ENCODE results near the gene ACAP1.
A peak's percentile ranks its signal among the peaks of the same experiment; 100 is the strongest.

Gene ACAP1

GRCh38 chr17:7312432-7313087 lies 23.8 kb upstream of the ACAP1 start:
- H3K27me3 ChIP-seq (ENCODE audit: control insufficient read depth, insufficient read depth, low read length, poor library complexity, severe bottlenecking): no peaks in the 10 kb centered on the region
- H3K4me3 ChIP-seq (ENCODE audit: insufficient read depth, low read depth, low read length): no peak overlapping the region
- WGBS, 2 experiments: 91 to 96% methylated on average over 7 of the region's 7 CpGs
- peaks cover 10% of the 10 kb centered on the region for H3K4me1 ChIP-seq (ENCODE audit: control insufficient read depth, insufficient read depth, low read length)
- H3K36me3 ChIP-seq (ENCODE audit: control insufficient read depth, insufficient read depth, low read length): peaks cover 45% of the 10 kb centered on the region
- H3K9me3 ChIP-seq (ENCODE audit: control insufficient read depth, low read length): no peaks in the 10 kb centered on the region
- H3K27ac ChIP-seq (ENCODE audit: insufficient read depth, low read depth, low read length, poor library complexity, severe bottlenecking): no peak overlapping the region

DNA sequence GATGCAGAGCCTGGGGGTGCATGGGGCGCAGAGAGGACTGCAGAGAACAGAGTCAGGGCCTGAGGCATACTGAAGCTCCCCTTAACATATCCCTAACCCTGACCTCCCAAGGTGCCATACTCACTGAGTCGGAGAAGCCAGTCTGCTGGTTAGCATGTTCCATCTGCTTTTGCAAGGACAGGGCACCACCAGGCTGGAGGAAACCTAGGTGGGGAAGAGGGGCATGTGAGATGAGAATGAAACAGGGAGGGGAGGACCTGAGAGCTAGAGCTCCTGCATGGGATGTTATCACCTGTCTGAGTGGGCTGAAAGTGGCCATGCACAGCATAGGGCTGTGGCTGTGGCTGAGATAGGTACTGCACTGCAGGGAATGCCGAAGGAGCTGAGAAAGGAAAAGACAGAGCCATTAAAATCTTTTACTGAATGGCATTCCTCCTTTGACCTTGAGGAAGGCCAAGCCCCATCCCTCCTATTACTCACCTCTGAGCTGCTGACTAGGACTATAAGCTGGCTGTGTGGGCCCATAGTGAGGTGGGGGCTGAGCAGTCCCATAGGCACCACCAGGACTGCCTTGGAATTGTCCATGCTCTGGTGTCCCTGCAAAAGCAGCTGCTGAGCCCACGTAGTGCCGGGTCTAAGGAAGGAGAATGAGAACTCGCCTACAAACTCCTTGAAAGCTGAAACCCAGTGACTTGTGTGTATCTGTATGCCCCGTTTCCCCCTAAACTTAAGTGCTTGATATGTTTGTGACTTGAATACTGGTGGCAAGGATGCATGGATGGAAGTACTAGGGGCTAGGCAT lies 23.0 kb upstream of the ACAP1 start:
- Histone ChIP-seq H3K4me3 (ENCODE audit: insufficient read depth, low read depth, low read length) (no peak overlapping the region), H3K9me3 (ENCODE audit: control insufficient read depth, low read length) (no peaks in the 10 kb centered on the region), H3K36me3 (ENCODE audit: control insufficient read depth, insufficient read depth, low read length) (peaks cover 51% of the 10 kb centered on the region), H3K27ac (ENCODE audit: insufficient read depth, low read depth, low read length, poor library complexity, severe bottlenecking) (no peak overlapping the region), H3K27me3 (ENCODE audit: control insufficient read depth, insufficient read depth, low read length, poor library complexity, severe bottlenecking) (no peaks in the 10 kb centered on the region), H3K4me1 (ENCODE audit: control insufficient read depth, insufficient read depth, low read length) (peaks cover 10% of the 10 kb centered on the region)
- WGBS, 2 experiments: 90 to 91% methylated on average over 7 of the region's 7 CpGs

- no peaks in the 10 kb centered on the region for H3K9me3 ChIP-seq (ENCODE audit: control insufficient read depth, low read length)
- peak overlapping the region; percentile 68 for H3K4me3 ChIP-seq (ENCODE audit: insufficient read depth, low read depth, low read length)
- WGBS, 2 experiments: 53 to 55% methylated on average over 9 of the region's 9 CpGs
- H3K27me3 ChIP-seq (ENCODE audit: control insufficient read depth, insufficient read depth, low read length, poor library complexity, severe bottlenecking): no peaks in the 10 kb centered on the region
- peaks cover 58% of the 10 kb centered on the region for H3K36me3 ChIP-seq (ENCODE audit: control insufficient read depth, insufficient read depth, low read length)
- H3K4me1 ChIP-seq (ENCODE audit: control insufficient read depth, insufficient read depth, low read length): peaks cover 9% of the 10 kb centered on the region
- peak overlapping the region; percentile 6 for H3K27ac ChIP-seq (ENCODE audit: insufficient read depth, low read depth, low read length, poor library complexity, severe bottlenecking)
These were observed 22.2 kb upstream of the ACAP1 start for GRCh38 chr17:7313890-7314718.

DNA sequence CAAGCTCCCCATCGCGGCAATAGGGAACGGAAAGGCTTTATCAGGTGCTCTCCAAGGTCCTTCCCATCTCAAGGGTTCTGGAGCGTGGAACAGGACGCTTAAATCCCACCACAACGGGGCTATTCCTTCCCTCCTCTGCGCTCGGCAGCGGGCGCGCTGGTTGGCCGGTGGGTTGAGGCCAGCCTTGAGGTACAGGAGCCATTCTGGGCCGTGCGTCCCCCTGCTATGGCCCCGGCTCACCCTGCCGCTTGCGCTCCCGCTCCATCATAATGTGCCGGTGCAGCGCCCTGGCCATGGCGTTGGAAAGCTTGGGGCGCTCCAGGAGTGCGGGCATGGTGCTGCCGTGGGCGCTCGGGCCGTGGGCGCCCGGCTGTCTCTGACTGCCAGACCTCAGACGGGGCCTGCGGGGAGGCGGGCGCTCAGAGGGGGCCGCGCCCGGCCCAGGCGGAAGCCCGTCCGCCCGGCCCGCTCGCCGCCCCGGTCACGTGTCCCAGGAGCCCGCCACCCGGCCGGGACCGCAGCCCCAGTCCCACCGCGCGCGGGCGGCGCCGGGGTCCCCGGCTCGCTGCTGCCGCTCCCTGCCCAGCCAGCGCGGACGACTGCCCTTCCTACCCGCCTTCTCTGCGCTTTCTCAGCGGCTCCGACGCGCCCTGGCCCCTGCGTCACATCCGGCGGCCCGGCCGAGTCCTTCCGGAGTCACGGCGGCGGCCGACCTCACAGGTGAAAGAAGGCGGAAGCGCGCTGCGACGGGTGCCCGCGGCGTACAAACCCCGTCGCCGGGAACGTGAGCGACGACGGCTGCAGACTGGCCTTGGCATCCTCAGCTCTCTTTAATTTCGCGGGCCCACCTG lies 21.4 kb upstream of the ACAP1 start, which contains the start of gene GPS2:
Gene GPS2, minus strand, starts transcription at position 642 of the 851 bp plus-strand sequence. Its CDS starts 308 bp downstream, at position 334.
- H3K36me3 ChIP-seq (ENCODE audit: control insufficient read depth, insufficient read depth, low read length): peaks cover 52% of the 10 kb centered on the region
- 0 to 1% methylated on average over 95 of the region's 95 CpGs for WGBS, 2 experiments
- H3K4me3 ChIP-seq (ENCODE audit: insufficient read depth, low read depth, low read length): peak within 1 kb of the TSS; percentile 68
- H3K9me3 ChIP-seq (ENCODE audit: control insufficient read depth, low read length): no peaks in the 10 kb centered on the region
- no peaks in the 10 kb centered on the region for H3K27me3 ChIP-seq (ENCODE audit: control insufficient read depth, insufficient read depth, low read length, poor library complexity, severe bottlenecking)
- peaks cover 4% of the 10 kb centered on the region for H3K4me1 ChIP-seq (ENCODE audit: control insufficient read depth, insufficient read depth, low read length)
- peak within 1 kb of the TSS; percentile 18 for H3K27ac ChIP-seq (ENCODE audit: insufficient read depth, low read depth, low read length, poor library complexity, severe bottlenecking)

DNA sequence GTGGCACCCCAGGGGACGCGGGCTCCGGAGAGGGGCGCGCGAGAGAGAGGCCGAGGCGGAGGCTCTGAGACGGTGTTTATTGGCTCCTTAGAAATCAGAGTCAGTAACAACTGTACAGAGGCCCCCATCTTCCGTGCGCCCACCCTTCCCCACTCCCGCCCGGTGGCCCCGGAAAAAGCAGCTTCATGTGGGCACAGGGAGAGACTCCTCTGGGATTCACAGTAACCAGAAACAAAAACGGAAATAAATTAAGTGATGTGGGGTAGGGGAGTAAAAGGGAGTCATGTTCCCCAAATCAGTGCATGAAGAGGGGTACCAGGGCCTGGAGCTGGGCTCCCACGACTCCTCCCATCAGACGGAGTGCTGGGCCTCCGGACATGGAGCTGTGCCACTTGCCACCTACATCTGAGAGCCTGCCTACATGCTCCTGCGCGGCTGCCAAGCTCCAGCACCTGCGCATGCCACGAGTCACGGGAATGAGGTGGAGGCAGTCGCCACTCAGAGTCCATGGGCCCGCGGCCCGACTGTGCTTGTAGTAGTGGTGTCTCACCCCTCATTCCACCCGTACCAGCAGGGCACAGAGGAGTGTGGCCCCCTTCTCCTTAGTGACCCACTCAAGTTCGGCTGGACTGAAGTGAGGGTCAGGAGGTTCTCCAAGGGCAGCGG lies 20.6 kb upstream of the ACAP1 start:
- no peaks in the 10 kb centered on the region for H3K9me3 ChIP-seq (ENCODE audit: control insufficient read depth, low read length)
- peak overlapping the region; percentile 18 for H3K27ac ChIP-seq (ENCODE audit: insufficient read depth, low read depth, low read length, poor library complexity, severe bottlenecking)
- H3K36me3 ChIP-seq (ENCODE audit: control insufficient read depth, insufficient read depth, low read length): peaks cover 44% of the 10 kb centered on the region
- peak overlapping the region; percentile 68 for H3K4me3 ChIP-seq (ENCODE audit: insufficient read depth, low read depth, low read length)
- H3K27me3 ChIP-seq (ENCODE audit: control insufficient read depth, insufficient read depth, low read length, poor library complexity, severe bottlenecking): no peaks in the 10 kb centered on the region
- 54 to 57% methylated on average over 30 of the region's 30 CpGs for WGBS, 2 experiments
- peaks cover 4% of the 10 kb centered on the region for H3K4me1 ChIP-seq (ENCODE audit: control insufficient read depth, insufficient read depth, low read length)

DNA sequence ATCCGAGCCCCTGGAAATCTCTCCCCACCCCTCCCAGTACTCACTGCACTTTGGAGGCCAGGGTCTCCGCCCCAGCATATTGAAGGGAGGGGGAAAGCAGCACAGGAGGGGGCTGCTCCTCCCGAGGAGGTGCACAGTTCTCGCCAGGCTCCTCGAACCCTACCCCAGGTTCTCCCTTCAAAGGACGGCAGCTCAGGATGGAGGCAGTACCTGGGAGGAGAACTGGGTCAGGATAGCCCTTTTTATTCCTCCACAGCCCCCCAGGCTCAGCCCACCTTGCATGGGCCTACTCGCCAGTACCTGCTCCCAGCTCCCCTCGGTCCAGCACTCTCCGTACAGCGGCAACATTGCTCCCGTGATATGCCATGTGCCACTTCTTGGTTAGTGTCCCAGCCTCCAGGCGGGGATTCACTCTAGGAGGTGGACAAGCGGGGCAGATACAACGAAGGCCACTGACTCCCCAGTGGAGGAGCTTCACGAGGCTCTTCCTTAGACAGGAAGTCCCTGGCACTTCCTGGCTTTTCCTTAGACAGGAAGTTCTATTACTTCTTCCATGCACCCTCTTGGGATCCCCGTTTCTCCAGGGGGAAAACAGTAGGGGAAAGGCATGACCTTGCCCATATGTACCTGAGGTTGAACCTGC lies 19.0 kb upstream of the ACAP1 start:
- Histone ChIP-seq H3K36me3 (ENCODE audit: control insufficient read depth, insufficient read depth, low read length) (peaks cover 45% of the 10 kb centered on the region), H3K4me1 (ENCODE audit: control insufficient read depth, insufficient read depth, low read length) (peaks cover 4% of the 10 kb centered on the region), H3K9me3 (ENCODE audit: control insufficient read depth, low read length) (no peaks in the 10 kb centered on the region), H3K27ac (ENCODE audit: insufficient read depth, low read depth, low read length, poor library complexity, severe bottlenecking) (no peak overlapping the region), H3K27me3 (ENCODE audit: control insufficient read depth, insufficient read depth, low read length, poor library complexity, severe bottlenecking) (no peaks in the 10 kb centered on the region), H3K4me3 (ENCODE audit: insufficient read depth, low read depth, low read length) (no peak overlapping the region)
- 95 to 96% methylated on average over 16 of the region's 16 CpGs for WGBS, 2 experiments

DNA sequence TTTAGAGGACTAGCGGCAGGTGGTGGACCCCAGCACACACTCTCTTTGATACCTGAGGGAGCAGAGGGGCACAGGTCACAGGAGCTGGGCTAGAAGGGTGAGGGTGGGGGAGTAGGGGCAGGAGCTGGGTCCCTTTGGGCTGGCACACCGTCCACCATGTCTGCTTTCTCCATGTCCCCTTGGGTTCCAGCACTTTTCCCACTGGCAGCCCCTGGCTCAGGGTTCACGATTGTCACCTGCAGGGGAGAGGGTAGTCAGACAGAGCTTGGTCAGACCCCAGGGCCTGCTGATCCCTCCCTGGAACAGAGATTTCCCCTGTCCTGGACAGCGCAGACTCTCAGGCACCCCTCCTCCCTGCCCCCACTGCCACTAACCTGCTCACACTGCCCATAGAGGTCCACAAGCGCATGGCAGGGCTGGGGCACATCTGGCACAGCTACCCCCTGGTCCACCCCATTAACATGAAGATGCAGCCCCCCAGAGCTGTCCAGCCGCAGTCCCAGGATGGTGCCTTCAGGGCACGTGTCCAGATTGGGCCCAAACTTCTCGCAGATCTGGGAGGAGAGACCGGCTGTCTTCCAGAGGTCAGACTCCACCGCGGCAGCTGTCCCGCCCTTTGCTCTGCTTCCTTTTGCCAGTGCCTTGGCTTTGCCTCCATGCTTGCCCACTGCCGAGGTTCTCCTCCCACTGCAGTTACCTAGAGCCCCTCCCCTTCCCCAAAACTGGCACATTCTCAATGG lies 18.0 kb upstream of the ACAP1 start:
- H3K36me3 ChIP-seq (ENCODE audit: control insufficient read depth, insufficient read depth, low read length): peaks cover 46% of the 10 kb centered on the region
- H3K4me3 ChIP-seq (ENCODE audit: insufficient read depth, low read depth, low read length): no peak overlapping the region
- H3K4me1 ChIP-seq (ENCODE audit: control insufficient read depth, insufficient read depth, low read length): peaks cover 4% of the 10 kb centered on the region
- no peak overlapping the region for H3K27ac ChIP-seq (ENCODE audit: insufficient read depth, low read depth, low read length, poor library complexity, severe bottlenecking)
- 95 to 96% methylated on average over 13 of the region's 13 CpGs for WGBS, 2 experiments
- H3K9me3 ChIP-seq (ENCODE audit: control insufficient read depth, low read length): no peaks in the 10 kb centered on the region
- H3K27me3 ChIP-seq (ENCODE audit: control insufficient read depth, insufficient read depth, low read length, poor library complexity, severe bottlenecking): no peaks in the 10 kb centered on the region

- Histone ChIP-seq H3K9me3 (ENCODE audit: control insufficient read depth, low read length) (no peaks in the 10 kb centered on the region), H3K27ac (ENCODE audit: insufficient read depth, low read depth, low read length, poor library complexity, severe bottlenecking) (no peak overlapping the region), H3K36me3 (ENCODE audit: control insufficient read depth, insufficient read depth, low read length) (peaks cover 62% of the 10 kb centered on the region), H3K4me1 (ENCODE audit: control insufficient read depth, insufficient read depth, low read length) (no peaks in the 10 kb centered on the region), H3K27me3 (ENCODE audit: control insufficient read depth, insufficient read depth, low read length, poor library complexity, severe bottlenecking) (no peaks in the 10 kb centered on the region), H3K4me3 (ENCODE audit: insufficient read depth, low read depth, low read length) (no peak overlapping the region)
- WGBS, 2 experiments: 95 to 96% methylated on average over 15 of the region's 15 CpGs
These were observed 14.9 kb upstream of the ACAP1 start for GRCh38 chr17:7321466-7321865.
